Skin epidermis (tissue), 12 donors: Measurements from ENCODE around the gene PCDHB10.
A peak's percentile ranks its signal among the peaks of the same experiment; 100 is the strongest.
"Not testable (repeated sequence)": the region's sequence is repeated elsewhere in the genome, so short reads cannot be mapped to it uniquely, and the experiment has no call there.

Experiments
- H3K27ac ChIP-seq, 21 experiments: fragments of 200-600 bp; sonication (generic) in 11 of 21; one replicate each; pipeline ENCODE4 v1.5.0; 2020; ENCODE audit warnings: mild to moderate bottlenecking in 3 of 21, inconsistent platforms in 2 of 21, moderate library complexity in 2 of 21
- H3K4me3 ChIP-seq, 7 experiments: fragments of 200-600 bp; sonication (generic) in 2 of 7; one replicate each; pipeline ENCODE4 v1.5.0; 2020; ENCODE audit warnings: inconsistent platforms in 2 of 7, mild to moderate bottlenecking in 2 of 7, moderate library complexity in 1 of 7

PCDHB10 gene

DNA sequence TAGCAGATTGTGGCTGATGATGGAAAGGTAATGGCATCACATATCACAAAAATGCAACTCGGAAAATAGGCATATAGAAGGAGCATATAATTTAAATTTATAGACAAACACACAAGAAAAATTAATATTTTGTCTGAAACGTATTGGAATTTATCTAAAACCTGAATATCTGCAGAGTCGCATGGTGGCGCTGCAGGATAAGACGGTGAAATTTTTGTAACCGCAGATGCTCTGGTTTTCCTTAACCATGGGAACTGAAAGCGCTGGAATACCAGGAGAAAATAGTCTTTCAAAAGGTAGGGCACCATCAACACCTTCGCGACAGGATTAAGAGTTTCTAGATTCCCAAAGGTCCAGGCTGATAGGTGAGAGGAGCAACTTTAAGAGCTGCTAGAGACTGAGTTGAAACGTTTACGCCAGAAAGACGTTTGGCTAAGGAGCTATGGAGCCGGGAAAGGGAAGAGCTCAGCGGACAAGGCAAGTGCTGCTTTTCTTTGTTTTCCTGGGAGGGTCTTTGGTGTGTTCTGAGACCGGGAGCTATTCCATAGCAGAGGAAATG, 42.0 kb downstream of the PCDHB10 start:
- Histone ChIP-seq H3K4me3 (peak overlapping the region in 1 of 7 experiments; percentile 5), H3K27ac (no peak overlapping the region)

DNA sequence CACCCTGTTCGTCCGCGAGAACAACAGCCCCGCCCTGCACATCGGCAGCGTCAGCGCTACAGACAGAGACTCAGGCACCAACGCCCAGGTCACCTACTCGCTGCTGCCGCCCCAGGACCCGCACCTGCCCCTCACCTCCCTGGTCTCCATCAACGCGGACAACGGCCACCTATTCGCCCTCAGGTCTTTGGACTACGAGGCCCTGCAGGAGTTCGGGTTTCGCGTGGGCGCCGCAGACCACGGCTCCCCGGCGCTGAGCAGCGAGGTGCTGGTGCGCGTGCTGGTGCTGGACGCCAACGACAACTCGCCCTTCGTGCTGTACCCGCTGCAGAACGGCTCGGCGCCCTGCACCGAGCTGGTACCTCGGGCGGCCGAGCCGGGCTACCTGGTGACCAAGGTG, 43.8 kb downstream of the PCDHB10 start:
- H3K27ac ChIP-seq, H3K4me3 ChIP-seq: not testable (repeated sequence)

DNA sequence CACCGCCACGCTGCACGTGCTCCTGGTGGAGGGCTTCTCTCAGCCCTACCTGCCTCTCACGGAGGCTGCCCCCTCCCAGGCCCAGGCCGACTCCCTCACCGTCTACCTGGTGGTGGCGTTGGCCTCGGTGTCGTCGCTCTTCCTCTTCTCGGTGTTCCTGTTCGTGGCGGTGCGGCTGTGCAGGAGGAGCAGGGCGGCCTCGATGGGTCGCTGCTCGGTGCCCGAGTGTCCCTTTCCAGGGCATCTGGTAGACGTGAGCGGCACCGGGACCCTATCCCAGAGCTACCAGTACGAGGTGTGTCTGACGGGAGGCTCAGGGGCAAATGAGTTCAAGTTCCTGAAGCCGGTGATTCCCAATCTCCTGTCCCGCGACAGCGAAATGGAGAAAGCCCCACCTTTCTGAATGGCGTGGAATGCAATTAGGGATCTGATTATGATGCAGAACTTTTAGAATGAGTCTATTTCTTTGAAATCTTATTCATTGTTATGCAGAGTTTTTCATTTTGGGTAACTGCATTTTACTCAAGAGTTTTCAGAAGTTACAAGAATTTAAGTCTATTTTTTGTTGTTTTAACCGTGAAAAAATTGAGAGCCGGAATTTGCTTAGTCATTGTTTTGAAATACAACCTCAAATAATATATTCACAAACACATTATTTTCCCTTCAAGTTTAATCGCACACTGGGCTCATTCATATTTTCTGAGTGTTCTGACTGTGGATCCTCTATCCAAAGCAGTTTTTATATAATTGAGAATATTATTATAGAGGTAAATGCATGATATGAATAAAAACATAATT, 44.6 kb downstream of the PCDHB10 start:
- Histone ChIP-seq H3K4me3 (no peak overlapping the region), H3K27ac (no peak overlapping the region)

DNA sequence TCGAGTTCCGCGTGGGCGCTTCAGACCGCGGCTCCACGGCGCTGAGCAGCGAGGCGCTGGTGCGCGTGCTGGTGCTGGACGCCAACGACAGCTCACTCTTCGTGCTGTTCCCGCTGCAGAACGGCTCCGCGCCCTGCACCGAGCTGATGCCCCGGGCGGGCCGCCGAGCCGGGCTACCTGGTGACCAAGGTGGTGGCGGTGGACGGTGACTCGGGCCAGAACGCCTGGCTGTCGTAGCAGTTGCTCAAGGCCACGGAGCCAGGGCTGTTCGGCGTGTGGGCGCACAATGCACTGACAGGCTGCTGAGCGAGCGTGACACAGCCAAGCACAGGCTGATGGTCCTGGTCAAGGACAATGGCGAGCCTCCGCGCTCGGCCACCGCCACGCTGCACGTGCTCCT, 49.3 kb downstream of the PCDHB10 start:
- H3K27ac ChIP-seq, result no peak overlapping the region
- no peak overlapping the region for H3K4me3 ChIP-seq
